Ureter (tissue), 1 donor: ENCODE data around the gene AMH. TPM values are rescaled to one million over a fixed set of nuclear protein-coding genes. Genes with fewer than 3 reads are reported as not detected.
A peak's percentile ranks its signal among the peaks of the same experiment; 100 is the strongest.
"Not testable (repeated sequence)": the region's sequence is repeated elsewhere in the genome, so short reads cannot be mapped to it uniquely, and the experiment has no call there.

Experiments
- DNase-seq: peaks from one replicate; pipeline ENCODE4 v3.0.0-alpha.2; 2020; ENCODE audit warnings: low spot score
- total RNA-seq: library from RNA; stranded (reverse); gene quantifications from one replicate; pipeline ENCODE4 v1.2.4, GENCODE V29; 2023
- donor health status: DM: yes; HTN: yes; CAD: no.

AMH gene
- total RNA-seq, 1 donor from 2014 or later = 1.3 TPM

DNA sequence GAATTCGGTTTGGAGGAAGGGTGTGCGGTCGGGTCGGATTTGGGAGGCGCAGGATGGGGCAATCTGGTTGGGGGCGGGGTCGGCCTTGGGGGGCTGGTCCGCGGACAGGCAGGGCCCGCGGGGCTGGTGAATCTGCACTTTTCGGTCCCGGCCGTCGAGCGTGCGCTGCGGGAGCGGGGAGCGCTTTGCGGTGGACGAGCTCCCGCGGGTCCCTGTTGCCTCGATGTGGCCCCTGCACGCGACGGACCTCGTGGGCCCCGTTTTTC lies 21.0 kb downstream of the AMH start:
- no peak for DNase-seq

DNA sequence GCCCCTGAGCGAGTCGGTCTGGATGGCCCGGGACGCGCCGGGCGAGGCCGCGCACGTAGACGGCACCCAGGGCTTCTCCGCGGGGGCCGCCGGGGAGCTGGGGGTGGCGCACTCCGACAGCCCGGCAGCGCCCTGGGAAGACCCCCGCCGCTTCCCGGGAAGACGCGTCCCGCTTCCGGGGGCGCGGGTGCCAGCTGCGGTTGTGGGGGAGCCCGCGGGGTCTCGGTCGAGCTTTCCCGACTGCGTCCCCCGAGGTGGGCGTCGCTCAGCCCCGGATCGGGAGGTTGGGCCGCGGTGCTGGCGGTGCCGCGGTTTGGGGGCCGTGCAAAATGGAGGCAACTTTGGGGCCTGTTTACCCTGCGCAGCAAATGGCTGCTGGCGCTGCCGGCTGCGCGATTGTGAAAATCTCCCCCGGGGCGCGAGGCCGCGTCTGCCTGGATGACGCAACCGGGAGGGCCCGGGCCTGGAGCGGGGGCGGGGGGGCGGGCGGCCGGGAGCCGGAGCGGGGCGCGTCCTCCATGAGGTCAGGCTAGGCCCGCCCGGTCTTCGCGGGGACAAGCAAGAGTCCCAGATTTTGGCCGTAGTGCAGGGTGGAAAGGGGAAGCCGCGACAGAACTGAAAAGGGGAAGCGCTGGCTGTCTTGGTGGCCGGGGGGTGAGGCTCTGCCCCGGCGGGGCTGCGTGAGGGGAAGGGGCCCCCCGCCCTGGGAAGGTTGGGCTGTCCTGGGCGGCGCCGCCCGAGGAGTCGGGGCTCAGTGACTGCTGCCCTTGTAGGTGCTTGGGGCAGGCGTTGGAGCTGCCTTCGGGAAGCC lies 21.5 kb downstream of the AMH start:
- DNase-seq = peak; percentile 90

DNA sequence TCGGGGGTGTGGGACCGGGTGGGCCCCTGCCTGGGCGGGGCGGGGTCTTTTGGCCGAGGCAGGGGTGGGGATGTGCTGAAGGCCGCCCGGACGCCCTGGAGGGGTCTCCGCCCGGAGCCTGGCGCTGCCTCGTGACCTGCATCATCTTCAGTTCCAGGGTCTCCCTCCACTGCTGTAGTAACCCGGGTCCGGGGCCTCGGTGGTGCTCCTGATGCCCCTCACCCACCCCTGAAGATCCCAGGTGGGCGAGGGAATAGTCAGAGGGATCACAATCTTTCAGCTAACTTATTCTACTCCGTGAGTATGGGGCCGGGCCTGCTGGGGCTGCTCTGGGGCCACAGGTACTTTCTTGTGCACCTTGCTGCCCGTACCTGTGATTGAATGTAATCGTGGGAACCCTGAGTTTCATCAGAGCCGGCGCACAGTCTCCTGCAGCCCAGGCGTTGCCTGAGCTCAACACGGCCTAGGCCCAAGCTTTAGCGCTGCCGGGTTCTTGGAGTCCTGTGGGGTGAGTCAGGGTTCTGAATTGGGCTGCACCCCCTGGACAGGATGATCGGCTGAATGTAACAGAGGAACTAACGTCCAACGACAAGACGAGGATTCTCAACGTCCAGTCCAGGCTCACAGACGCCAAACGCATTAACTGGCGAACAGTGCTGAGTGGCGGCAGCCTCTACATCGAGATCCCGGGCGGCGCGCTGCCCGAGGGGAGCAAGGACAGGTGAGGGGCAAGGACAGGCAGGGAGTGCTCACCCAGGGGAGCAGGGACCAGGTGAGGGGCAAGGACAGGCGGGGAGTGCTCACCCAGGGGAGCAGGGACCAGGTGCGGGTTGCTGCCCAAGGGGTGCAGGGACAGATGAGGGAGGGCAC lies 22.3 kb downstream of the AMH start:
- no peak for DNase-seq

DNA sequence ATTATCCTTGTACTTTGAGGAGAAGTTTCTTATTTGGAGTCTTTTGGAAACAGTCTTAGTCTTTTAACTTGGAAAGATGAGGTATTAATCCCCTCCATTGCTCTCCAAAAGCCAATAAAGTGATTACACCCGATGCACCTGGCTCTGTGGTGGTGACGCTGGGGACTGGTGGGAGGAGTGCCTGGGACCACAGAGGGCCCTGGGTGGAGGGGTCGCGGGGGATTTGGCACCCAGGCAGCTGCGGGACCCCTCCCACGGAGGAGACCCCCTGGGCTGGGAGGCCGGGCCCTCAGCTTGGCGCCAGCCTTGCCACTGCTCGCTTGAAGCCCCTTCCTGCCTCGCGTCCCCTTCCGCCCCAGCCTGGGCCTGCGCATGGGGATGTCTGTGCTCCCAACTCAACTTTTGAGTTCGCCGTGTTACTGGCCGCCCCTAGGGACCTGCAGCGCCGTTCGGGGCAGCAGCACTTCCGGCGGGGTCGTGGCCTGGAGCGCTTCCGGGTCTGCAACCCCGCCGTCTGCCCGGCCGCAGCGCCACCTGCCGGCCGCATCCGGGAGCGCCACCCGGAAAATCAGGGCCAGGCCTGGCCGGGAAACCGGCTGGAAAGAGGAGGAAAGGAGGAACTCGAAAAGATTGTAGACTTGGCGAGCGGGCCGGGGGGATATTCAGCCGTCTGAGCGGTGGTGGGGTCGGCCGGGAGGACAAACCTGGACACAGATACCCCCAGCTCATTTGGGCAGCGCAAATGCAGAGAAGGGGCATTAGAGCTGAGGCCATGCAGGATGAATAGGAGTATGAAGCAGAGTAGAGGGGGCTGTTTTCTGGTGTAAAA lies 24.4 kb downstream of the AMH start:
- peak; percentile 76 for DNase-seq

DNA sequence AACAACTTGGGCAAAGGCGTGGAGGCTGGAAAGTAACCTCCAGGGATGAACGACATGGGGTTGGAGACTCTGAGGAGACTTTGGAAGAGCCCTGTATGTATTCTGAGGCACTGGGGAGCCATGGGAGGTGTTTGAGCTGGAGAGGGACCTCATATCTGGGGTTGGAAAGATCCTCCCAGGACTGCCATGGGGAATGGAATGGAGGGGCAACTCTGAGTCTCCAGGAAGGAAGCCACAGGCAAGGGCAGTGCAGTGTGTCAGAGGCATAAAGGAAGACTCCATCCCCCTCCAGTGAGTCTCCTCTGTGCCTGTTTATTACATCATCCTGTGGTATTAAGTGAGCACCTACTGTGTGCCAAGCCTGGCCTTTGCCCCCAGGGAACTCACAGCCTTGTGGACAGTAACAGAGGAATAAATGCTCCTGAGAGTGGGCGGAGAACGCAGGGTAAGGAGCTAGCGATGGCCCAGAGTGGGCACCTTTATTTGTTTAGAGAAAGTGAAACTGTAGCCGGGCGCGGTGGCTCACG lies 25.1 kb downstream of the AMH start:
- peak; percentile 36 for DNase-seq

DNA sequence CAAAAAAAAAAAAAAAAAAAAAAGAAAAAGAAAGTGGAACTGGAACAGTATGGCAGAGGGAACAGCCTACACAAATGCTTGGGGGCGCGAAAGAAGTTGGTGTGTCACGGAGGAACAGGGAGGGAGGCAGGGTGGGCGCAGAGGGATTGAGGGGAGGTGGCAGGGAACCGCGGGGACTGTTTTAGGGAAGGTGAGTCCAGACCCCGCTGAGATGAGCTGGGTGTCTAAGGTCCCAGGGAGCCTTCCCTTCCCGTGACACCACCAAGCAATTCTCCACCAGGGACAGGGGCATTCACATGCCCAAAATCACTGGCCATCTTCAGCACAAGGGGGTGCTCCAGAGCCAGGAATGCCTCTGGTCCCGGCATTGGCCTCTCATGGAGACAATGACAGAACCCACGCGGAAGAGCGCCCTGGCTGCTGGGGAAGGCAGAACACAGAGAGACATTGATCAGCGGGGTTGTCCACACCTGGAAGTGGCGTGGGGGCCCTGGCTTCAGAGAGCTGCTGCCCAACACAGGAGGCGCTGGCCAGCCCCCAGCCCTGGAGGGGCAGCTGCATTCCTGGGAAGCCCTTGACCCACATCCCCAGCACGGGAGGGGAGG lies 25.9 kb downstream of the AMH start:
- peak; percentile 71 for DNase-seq

DNA sequence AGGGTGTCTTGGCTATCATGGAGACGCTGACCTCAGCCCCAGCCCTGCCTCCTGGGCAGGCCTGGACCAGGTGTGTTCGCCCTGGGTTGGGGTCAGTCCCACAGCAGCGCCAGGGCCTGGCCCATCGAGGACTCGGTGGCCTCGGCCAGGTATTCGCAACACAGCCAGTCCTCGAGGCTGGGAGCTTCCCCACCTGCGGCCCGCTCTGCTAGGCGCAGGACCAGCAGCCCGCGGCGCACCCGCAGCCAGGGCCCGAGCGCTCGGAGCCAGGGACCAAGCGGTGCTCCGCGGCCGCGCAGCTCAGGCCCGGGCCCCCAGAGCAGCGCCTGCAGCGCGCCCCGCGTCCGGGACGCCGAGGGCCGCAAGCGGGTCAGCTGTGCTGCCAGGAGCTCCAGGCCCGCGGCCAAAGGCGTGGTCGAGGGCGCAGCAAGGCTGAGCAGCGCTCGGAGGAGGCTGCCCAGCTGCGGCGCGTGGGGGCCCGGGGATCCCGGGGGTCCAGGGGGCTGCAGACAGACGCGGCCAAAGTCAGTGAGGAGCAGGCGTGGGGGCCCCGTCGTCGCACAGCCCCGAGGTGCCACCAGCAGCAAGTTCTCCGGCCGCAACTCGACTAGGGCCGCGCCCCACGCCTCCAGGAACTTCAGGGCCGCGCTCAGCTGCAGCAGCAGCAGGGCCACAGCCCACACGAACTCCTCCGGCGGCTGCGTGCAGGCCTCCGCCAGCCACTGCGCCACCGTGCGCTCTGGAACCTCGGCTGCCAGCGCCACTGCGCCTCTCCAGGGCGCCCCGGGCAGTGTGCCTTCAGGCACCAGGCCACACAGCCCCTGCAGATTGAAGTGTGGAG lies 26.7 kb downstream of the AMH start:
- DNase-seq = no peak

DNA sequence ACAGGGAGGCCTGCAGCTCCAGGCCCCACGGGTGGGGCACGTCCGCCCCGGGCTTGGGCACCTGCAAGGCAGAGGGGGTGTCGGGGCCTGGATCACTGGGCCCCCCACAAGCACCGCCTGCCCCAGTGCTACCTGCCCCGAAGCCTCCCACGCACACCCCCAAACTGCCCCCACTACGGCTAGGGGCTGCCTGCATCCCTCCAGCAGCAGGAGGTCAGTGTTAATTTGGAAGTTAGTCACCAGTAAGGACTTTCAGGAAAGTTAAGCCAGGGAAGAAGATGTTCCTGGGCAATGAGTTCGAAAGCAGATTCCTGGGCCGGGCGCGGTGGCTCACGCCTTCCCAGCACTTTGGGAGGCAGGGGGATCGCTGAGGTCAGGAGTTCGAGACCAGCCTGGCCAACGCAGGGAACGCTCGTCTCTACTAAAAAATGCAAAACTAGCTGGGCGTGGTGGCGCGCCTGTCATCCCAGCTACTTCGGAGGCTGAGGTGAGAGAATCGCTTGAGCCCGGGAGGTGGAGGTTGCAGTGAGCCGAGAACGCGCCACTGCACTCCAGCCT lies 27.4 kb downstream of the AMH start:
- no peak for DNase-seq

DNA sequence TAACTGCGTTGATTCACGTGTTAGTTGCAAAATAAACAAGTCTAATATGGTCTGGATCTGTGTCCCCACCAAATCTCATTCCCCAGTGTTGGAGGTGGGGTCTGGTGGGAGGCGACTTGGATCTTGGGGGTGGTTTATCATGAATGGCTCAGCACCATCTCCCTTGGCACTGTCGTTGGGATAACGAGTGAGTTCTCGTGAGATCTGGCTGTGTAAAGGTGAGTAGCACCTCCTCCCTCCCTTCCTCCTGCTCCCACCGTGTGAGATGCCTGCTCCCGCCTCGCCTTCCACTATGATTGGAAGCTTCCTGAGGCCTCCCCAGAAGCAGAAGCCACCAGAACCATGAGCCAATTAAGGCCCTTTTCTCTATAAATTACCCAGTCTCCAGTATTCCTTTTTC lies 28.0 kb downstream of the AMH start:
- DNase-seq = no peak

DNA sequence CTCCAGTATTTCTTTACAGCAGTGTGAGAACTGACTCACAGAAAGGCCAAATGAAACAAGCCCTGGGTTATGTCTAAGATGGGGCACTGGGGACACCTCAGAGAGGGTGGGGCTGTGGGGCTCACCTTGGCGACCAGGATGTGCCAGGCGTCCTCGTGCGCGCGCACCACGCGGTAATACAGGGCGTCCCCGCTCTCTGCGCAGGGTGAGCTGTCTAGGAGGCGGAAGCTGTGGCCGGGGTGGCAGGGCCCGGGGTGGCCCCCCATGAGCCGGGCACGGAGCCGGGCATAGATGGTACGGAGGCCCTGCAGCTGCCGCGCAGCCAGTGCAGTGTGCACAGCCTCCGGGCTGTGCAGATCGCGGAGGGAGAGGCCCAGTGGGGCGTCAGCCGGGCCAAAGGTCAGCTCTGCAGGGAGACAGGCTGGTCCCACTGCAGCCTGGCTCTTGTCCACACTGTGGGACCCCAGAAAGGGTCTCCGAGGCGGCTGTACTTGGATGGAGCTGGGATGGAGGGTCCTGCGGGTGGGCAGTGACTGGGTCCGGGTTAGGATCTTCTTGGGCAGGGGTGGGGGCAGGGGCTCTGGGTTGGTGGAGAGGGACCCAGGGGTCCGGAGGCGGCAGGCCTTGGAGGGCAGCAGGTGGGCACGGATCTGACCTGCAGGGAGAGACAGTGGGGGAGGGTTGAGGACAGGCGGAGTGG lies 29.5 kb downstream of the AMH start:
- no peak for DNase-seq

DNA sequence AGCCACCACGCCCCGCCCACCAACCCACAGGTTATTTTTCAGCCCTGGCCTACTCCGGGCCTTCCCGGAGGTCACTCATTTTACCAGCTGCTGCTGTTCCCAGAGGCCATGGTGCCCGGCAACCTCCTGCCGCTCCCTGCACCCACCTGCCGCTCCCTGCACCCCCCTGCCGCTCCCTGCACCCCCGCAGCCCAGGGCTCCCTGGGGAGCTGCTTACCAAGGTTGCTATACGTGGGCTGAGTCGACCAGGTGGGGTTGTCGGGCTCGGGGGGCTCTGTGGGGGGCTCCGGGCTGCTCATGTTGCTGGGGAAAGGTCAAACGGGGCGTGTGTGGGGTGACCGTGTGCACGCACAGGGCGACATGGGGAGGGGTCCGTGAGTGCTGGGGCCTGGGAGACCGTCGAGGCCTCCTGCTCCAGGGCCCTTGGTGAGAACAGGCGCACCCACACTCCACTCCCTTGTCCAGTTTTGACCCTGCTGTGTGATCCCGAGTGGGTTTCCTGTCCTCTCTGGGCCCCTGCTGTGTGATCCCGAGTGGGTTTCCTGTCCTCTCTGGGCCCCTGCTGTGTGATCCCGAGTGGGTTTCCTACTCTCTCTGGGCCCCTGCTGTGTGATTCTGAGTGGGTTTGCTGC lies 31.6 kb downstream of the AMH start:
- no peak for DNase-seq

DNA sequence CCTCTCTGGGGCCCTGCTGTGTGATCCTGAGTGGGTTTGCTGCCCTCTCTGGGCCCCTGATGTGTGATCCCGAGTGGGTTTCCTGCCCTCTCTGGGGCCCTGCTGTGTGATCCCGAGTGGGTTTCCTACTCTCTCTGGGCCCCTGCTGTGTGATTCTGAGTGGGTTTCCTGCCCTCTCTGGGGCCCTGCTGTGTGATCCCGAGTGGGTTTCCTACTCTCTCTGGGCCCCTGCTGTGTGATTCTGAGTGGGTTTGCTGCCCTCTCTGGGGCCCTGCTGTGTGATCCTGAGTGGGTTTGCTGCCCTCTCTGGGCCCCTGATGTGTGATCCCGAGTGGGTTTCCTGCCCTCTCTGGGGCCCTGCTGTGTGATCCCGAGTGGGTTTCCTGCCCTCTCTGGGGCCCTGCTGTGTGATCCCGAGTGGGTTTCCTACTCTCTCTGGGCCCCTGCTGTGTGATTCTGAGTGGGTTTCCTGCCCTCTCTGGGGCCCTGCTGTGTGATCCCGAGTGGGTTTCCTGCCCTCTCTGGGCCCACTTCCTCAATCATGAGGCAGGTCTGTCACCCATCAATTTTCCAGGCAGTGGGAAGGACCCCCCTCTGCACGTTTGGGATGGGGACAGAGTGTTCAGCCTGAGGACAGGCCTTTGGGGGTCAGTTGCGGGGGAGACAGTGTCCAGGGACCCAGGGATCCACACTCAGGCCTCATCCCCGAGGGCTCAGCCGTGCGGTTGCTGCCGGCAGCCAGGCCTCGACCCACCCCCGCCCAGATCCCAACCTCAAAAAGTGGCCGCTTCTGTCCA lies 32.3 kb downstream of the AMH start:
- not testable (repeated sequence) for DNase-seq

DNA sequence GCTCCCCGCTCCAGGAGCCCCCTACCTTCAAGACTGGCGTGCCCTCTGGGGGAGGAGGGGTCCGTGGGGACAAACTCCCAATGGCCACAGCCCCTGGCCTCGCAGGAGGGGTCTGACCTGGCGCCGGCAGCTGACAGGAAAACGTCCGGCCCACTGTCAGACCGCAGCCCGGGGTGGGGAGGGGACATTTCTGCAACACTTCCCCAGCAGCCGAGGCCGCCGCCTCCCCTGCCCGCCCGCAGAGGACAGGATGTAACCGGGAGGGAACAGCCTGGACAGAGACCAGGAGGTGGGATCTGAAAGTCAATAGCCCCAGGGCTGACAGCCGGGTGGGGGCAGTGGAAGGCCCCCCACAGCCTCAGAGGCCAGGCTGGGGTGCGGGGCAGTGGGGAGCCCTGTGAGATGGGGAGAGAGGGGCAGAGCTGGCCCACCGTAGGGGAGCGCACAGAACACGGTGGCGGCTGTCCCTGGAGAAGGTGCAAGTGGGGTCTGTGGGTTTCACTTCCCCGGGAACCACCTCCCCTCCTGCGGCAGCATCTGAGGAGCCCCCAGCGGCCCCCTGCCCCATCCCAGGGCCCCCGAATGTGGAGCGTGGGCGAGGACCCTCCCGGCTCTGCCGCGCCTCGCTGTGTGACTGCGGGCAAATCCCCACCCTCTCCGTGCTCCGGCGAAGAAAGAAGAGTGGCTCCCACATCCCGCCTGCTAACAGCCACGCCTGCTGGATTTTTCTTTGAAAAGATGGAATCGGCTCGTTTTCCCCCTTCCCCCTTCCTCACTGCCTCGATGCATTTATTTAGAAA lies 33.1 kb downstream of the AMH start, which contains the start of gene PEAK3:
TSS of gene PEAK3 (minus strand) at position 114 of the 800 bp plus-strand sequence. CDS start 1,244 bp downstream, outside the sequence.
- peak; percentile 75 for DNase-seq

DNA sequence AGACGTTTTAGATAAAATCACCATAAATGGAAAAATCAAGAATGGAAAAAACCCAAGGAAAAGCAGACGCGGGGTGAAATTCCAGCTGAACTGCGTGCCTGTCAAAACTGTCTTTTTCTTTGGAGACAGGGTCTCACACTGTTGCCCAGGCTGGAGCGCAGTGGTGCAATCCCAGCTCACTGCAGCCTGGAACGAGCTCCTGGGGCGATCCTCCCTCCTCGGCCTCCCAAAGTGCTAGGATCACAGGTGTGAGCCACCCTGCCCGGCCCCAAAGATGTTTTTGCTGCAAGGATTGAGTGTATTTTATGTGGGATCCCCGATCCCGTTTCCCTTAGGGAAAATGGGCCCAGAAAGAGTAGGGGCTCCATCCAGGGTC lies 33.7 kb downstream of the AMH start:
- DNase-seq = no peak

DNA sequence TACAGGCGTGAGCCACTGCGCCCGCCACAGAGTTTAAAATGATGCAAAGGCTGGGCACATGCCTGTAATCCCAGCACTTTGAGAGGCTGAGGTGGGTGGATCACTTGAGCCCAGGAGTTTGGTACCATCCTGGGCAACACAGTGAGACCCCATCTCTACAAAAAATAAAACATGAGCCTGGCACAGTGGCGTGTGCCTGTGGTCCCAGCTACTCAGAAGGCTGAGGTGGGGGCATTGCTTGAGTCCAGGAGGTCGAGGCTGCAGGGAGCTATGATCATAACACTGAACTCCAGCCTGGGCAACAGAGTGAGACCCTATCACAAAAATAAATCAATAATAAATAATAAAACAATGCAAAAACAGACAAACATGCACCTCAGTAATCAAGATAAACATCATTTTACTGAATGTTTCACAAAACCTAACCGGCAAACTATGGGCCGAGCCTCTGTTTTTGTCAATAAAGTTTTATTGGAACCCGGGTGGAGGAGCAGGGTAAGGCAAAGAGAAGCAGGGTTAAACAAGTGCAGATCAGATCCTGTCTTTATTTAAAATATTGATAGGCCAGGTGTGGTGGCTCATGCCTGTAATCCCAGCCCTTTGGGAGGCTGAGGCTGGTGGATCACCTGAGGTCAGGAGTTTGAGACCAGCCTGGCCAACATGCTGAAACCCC lies 34.8 kb downstream of the AMH start:
- no peak for DNase-seq

DNA sequence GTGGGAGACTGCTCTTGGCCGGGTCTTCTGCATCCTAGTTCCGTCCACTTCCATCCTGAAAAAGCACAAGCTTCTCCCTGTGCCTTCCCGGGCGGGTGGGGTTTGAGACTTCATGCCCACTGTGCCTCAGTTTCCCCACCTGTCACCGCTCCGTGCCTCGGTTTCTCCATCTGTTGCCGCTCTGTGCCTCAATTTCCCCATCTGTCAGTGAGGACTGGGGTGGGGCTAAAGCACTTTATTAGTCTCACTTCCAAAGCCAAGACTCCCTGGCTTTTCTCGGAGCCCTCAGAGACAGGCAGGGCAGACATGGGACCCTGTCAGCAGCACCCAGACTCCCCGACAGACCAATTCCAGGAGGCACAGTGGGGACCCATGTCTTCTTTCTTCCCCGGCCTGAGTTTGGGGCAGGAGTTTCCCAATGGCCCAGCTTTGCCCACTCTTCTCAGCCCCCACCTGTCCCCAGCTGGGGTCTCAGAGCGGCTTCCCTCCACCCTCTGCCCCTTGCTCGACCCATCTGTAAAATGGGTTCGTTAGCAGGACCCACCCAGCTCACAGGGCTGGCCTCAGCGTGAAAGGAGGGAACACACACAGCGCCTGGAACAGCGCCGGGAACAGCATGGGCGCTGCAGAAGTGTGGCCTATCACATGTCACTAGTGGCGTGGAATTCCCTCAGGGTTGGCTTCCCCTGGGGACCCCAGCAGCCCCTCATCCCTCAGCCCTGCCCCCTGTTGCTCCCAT lies 37.4 kb downstream of the AMH start:
- no peak for DNase-seq
